ENCODE measurements around the gene ATG2B.

Gene ATG2B

DNA sequence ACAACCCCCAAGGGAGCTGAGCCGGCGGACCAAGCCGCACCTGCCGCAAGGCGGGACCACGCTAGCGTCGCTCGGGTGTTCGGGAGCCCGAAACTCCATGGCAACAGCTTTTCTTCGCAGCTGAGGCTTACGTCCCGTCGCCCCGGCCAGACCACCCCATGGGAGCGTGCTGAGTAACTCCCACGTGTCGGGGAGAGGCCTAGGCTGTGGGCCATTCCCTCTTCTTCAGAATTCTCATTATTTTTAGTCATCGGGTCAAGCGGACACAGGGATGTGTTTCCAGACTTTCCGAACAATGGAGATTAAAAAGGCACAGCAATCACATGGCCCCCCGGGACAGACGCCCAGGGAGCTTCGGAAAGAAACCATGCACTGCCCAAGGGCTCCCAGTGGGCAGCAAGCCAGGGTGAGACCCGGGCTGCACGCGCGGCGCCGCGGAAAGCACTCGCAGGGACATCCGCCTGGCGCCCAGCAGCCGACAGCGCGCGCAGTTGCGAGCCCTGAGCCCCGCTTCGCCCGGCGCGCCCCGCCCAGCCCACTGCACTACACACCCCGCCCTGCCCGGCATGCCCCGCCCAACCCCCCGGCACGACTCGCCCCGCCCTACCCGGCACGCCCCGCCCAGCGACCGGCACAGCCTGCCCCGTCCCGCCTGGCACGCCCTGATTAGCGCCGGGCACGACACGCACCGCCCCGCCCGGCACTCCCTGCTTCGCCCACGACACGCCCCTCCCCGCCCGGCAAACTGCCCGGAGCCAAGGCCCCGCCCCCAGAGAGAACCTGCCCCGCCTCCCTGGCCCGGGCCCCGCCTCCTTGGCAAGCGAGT is 28.4 kb upstream of the ATG2B start:
- peak overlapping the region; percentile 87 for H3K4me3 ChIP-seq (ENCODE audit: low read length)
- TF ChIP-seq ZNF274 (IDR thresholded peaks at IDR 0.05; ENCODE audit: low read depth, low read length) = no peak

DNA sequence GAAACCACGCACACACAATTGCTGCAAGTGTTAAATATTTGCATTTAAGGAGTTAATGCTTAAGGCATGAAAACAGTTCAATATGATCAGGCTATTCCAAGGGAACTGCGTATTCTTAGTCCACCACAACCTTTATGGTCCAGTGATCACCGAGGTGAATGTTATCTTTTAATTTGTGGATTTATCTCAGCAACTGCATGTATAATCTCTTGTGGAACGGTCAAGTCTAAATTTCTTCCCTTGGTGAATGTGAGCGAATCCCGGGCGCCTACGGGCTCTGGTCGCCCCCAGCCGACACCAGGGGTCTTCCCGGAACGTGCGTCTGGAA is 27.8 kb upstream of the ATG2B start:
- TF ChIP-seq ZNF274 (IDR thresholded peaks at IDR 0.05; ENCODE audit: low read depth, low read length) = no peak
- peak overlapping the region; percentile 87; the same call in 1 of the 2 replicates for H3K4me3 ChIP-seq (ENCODE audit: low read length)

DNA sequence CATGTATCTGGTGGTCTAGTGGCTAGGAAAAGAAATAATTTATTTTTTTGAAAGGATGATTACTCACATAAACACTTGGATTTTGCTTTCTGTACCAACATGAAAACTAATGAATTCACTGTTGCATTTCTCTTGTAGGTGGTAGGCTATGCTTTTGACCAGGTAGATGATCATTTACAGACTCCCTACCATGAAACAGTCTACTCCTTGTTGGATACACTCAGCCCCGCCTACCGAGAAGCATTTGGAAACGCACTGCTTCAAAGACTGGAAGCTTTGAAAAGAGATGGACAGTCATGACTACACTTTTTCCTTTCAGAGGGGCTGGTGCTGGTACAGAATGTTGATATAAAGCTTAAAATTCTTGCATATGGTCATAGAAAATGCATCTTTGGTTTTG is 22.2 kb upstream of the ATG2B start:
- no peak overlapping the region for H3K4me3 ChIP-seq (ENCODE audit: low read length)
- no peak for TF ChIP-seq ZNF274 (IDR thresholded peaks at IDR 0.05; ENCODE audit: low read depth, low read length)

GRCh38 chr14:96384740-96385139 is 21.6 kb upstream of the ATG2B start:
- no peak overlapping the region for H3K4me3 ChIP-seq (ENCODE audit: low read length)
- TF ChIP-seq ZNF274 (IDR thresholded peaks at IDR 0.05; ENCODE audit: low read depth, low read length) = no peak

DNA sequence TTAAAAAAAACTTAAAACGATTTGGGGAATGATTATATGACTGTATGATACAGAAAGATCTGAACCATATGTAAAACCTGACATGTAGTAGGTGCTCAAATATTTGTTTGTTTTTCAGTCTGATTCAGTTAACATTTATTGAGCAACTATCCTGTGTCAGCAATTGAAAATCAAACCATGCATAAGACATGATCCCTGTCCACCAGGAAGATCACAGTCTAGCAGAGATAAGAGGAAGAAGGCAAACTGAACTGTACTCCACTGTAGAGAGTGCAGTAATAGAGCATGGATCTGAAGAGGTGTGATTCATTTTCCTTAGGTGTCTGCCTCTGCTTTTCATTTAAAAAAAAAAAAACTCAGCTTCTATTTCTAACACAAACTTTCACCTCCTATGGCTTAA is 20.9 kb upstream of the ATG2B start:
- TF ChIP-seq ZNF274 (IDR thresholded peaks at IDR 0.05; ENCODE audit: low read depth, low read length) = no peak
- H3K4me3 ChIP-seq (ENCODE audit: low read length) = no peak overlapping the region

GRCh38 chr14:96383445-96383844 is 20.3 kb upstream of the ATG2B start:
- TF ChIP-seq ZNF274 (IDR thresholded peaks at IDR 0.05; ENCODE audit: low read depth, low read length) = no peak
- no peak overlapping the region for H3K4me3 ChIP-seq (ENCODE audit: low read length)

- H3K4me3 ChIP-seq (ENCODE audit: low read length) = no peak overlapping the region; the same call in 1 of the 2 replicates
- no peak for TF ChIP-seq ZNF274 (IDR thresholded peaks at IDR 0.05; ENCODE audit: low read depth, low read length)
Measured at GRCh38 chr14:96380735-96381134, 17.6 kb upstream of the ATG2B start.

GRCh38 chr14:96376093-96376492 is 13.0 kb upstream of the ATG2B start:
- no peak for TF ChIP-seq ZNF274 (IDR thresholded peaks at IDR 0.05; ENCODE audit: low read depth, low read length)
- H3K4me3 ChIP-seq (ENCODE audit: low read length) = no peak overlapping the region

DNA sequence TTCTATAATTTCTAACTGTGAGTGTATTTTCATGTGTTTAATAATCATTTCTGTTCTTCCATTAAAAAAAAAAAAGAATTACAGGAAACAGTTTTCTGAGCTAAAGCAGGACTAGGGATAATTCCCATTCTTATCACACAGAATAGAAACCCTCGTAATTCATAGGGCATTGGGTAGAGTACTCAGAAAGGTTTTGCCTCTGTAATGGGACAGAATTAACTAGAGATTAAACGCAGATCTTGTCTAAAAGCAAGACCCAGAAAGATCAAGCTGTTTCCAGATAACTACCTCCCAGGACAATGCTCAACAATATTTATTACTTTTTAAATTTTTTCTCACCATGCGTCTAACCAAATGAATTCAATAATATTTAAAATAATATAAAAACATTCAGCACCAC is 10.4 kb upstream of the ATG2B start:
- no peak for TF ChIP-seq ZNF274 (IDR thresholded peaks at IDR 0.05; ENCODE audit: low read depth, low read length)
- no peak overlapping the region for H3K4me3 ChIP-seq (ENCODE audit: low read length)

- H3K4me3 ChIP-seq (ENCODE audit: low read length) = no peak overlapping the region
- no peak for TF ChIP-seq ZNF274 (IDR thresholded peaks at IDR 0.05; ENCODE audit: low read depth, low read length)
Measured at GRCh38 chr14:96370528-96370927, 7.4 kb upstream of the ATG2B start.

- no peak overlapping the region for H3K4me3 ChIP-seq (ENCODE audit: low read length)
- no peak for TF ChIP-seq ZNF274 (IDR thresholded peaks at IDR 0.05; ENCODE audit: low read depth, low read length)
Measured at GRCh38 chr14:96368534-96368933, 5.4 kb upstream of the ATG2B start.

DNA sequence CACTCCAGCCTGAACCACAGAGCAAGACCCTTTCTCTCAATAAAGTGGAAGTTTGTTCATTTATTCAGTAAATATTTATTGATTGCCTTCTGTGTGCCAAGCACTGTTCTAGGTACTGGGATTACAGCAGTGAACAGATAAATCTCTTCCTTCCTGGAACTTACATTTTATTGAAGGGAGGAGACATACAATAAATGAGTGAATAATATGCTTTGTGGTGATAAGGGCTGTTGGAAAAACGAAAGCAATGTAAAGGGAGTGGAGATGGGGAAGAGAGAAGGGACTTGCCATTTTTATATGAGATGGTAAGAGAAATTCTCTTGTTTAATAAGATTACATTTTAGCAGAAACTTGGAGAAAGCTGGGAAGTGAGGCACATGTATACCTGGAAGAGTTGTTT is 1.8 kb upstream of the ATG2B start:
- TF ChIP-seq ZNF274 (IDR thresholded peaks at IDR 0.05; ENCODE audit: low read depth, low read length) = no peak
- peak overlapping the region; percentile 84; the same call in 1 of the 2 replicates for H3K4me3 ChIP-seq (ENCODE audit: low read length)

DNA sequence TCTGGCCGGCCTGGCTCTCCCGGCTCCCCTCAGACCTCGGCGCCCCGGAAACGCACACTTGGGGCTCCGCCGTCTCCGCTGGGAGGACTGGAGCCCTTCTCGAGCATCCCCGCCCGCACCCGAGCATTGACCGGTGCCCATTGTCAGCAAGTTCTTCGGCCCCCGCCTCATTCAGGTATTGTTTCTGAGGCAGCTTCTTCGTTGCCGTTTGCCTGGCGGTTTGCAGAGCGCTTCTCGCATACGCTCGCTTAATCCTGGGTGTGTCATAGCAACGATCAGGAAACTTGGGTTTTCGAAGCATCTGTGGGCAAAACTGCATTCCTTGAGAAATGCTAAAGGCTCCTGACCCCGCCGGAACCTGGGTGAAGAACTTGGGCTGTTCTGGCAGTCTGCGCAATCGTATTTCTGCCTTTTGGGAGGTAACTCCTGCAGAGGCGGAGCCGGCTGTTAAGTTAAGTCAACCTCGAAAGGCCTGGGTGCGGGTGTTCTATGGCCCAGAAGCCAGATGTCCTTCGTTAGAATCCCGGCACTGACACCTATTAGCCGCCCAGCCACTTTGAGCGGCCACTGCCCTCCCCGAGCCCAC is 703 bp upstream of the ATG2B start:
- peak overlapping the region; percentile 84 for H3K4me3 ChIP-seq (ENCODE audit: low read length)
- TF ChIP-seq ZNF274 (IDR thresholded peaks at IDR 0.05; ENCODE audit: low read depth, low read length) = no peak

GRCh38 chr14:96362071-96362964 is 823 bp downstream of the ATG2B start:
- TF ChIP-seq ZNF274 (IDR thresholded peaks at IDR 0.05; ENCODE audit: low read depth, low read length) = no peak
- peak overlapping the region; percentile 98 for H3K4me3 ChIP-seq (ENCODE audit: low read length)

- no peak for TF ChIP-seq ZNF274 (IDR thresholded peaks at IDR 0.05; ENCODE audit: low read depth, low read length)
- no peak overlapping the region for H3K4me3 ChIP-seq (ENCODE audit: low read length)
Measured at GRCh38 chr14:96359959-96360358, 3.2 kb downstream of the ATG2B start.

Measured in GM08714 (cell line).